Ovary (tissue), 3 donors: ENCODE data around the gene ALDOB.

Source experiments
- EP300 ChIP-seq: sonication (generic); formaldehyde crosslinking; IDR thresholded peaks from one replicate; pipeline ENCODE4 v1.6.1; 2017; ENCODE audit warnings: antibody characterized with exemption
- POLR2A ChIP-seq: fragments of 450-650 bp; IDR thresholded peaks from one replicate; pipeline ENCODE4 v1.6.1; 2017; ENCODE audit warnings: antibody characterized with exemption, mild to moderate bottlenecking, moderate library complexity
- TF ChIP-seq, protein P1 (sequence below), 3 donors: fragments of 450-650 bp in 2 of 3; fragments of 200-600 bp in 1 of 3; IDR thresholded peaks; one replicate each; pipeline versions ENCODE4 v1.5.1 to v1.8.0; 2016 to 2022; ENCODE audit warnings: antibody characterized with exemption in 3 of 3, mild to moderate bottlenecking in 1 of 3
- donor health status: DM: no; HTN: no; CAD: no.

DNA sequence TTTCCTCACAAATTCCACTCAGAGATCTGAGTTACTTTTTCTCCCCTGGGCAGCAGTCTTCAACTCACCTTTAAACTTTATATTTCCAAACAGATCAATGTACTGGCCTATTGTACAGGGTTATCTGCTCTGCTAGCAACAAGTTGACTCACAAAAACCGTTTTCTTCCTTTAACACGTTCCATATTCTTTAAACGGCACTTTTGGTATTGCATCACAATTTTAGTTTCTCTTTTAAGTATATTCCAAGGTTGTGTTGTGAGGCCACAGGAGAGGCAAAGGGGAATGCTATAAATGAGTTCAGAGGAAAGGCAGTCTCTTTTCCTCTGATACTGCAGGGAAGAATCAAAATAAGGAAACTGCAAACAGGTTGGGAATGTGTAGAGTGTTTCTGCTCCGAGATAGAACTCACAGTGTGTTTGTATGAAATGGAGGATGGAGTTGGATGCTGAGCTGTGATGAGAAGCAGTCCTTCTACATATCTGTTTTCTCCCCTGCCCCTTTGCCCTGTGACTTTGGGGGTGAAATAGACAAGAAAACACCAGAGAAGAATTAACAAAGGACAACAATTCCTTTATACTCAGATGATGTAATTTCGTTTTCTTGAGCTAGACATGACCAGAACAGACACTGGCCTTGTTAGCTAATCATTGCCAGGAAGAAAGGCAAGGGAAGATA, 9.9 kb upstream of the ALDOB start:
- TF ChIP-seq, protein P1, sequence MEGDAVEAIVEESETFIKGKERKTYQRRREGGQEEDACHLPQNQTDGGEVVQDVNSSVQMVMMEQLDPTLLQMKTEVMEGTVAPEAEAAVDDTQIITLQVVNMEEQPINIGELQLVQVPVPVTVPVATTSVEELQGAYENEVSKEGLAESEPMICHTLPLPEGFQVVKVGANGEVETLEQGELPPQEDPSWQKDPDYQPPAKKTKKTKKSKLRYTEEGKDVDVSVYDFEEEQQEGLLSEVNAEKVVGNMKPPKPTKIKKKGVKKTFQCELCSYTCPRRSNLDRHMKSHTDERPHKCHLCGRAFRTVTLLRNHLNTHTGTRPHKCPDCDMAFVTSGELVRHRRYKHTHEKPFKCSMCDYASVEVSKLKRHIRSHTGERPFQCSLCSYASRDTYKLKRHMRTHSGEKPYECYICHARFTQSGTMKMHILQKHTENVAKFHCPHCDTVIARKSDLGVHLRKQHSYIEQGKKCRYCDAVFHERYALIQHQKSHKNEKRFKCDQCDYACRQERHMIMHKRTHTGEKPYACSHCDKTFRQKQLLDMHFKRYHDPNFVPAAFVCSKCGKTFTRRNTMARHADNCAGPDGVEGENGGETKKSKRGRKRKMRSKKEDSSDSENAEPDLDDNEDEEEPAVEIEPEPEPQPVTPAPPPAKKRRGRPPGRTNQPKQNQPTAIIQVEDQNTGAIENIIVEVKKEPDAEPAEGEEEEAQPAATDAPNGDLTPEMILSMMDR (IDR thresholded peaks at IDR 0.05): no peak
- TF ChIP-seq EP300: no peak
- no peak for TF ChIP-seq POLR2A
